Aorta (tissue), 5 donors: ENCODE results near the gene WNT7B. TPM values are rescaled to one million over a fixed set of nuclear protein-coding genes. Genes with fewer than 3 reads are reported as not detected.

Experiments
- ATAC-seq: fragments of 200-7000 bp; cut with Tn5 transposase; one replicate; pipeline ENCODE4 v1.9.1; 2022; ENCODE audit warnings: moderate library complexity; ENCODE audit not compliant: low FRiP score
- DNase-seq, 2 donors: peaks; one replicate each; pipeline ENCODE4 v3.0.0-alpha.2; 2020
- H3K27ac ChIP-seq, 2 donors: one replicate each; pipeline ENCODE4 v1.5.1; 2013; ENCODE audit warnings: low read length in 2 of 2, mild to moderate bottlenecking in 2 of 2, moderate library complexity in 2 of 2, control low read depth in 1 of 2, inconsistent platforms in 1 of 2, low read depth in 1 of 2
- H3K27me3 ChIP-seq, 2 donors: one replicate each; pipeline ENCODE4 v1.6.1; 2013; ENCODE audit warnings: control low read depth in 1 of 2, low read length in 1 of 2, mild to moderate bottlenecking in 1 of 2, moderate library complexity in 1 of 2; ENCODE audit not compliant: insufficient read depth in 2 of 2, control insufficient read depth in 1 of 2
- H3K36me3 ChIP-seq, 2 donors: one replicate each; pipeline ENCODE4 v1.6.1; 2013; ENCODE audit warnings: control low read depth in 1 of 2, low read length in 1 of 2, mild to moderate bottlenecking in 1 of 2; ENCODE audit not compliant: insufficient read depth in 2 of 2, control insufficient read depth in 1 of 2
- H3K4me1 ChIP-seq, 2 donors: one replicate each; pipeline ENCODE4 v1.6.1; 2013; ENCODE audit warnings: low read length in 2 of 2, control low read depth in 1 of 2, mild to moderate bottlenecking in 1 of 2, moderate library complexity in 1 of 2; ENCODE audit not compliant: insufficient read depth in 2 of 2, control insufficient read depth in 1 of 2
- H3K4me3 ChIP-seq, 2 donors: one replicate each; pipeline ENCODE4 v1.5.1; 2013; ENCODE audit warnings: low read length in 2 of 2, control low read depth in 1 of 2, mild to moderate bottlenecking in 1 of 2
- H3K9me3 ChIP-seq: one replicate; pipeline ENCODE4 v1.6.1; 2013; ENCODE audit warnings: mild to moderate bottlenecking, low read length; ENCODE audit not compliant: control insufficient read depth
- WGBS, 2 donors: extraction: QIAGEN DNeasy Blood & Tissue Kit; methylation state at CpG; one replicate each; pipeline ENCODE4 v1.1.7; 2013; 5-methylcytosine and 5-hydroxymethylcytosine counted together
- intact Hi-C, 2 donors: fragments of 100-400 bp; cut with DNase I; formaldehyde crosslinking; loops; one replicate each; pipeline versions ENCODE4 v1.14.2 to v1.15.0; 2022
- polyA plus RNA-seq, 2 donors: library from polyadenylated mRNA; stranded (reverse); fragments of 200-250 nt; gene quantifications; one replicate each; pipeline ENCODE4 v1.2.3, GENCODE V29; 2013
- total RNA-seq, 2 donors: library from RNA; stranded (reverse); fragmentation: NEBNext Ultra II Directional; extraction: Animal tissue kit (Norgen Biotek cat#: 25700); gene quantifications; one replicate each; pipeline ENCODE4 v1.2.1, GENCODE V29; 2021
- donor health status: healthy with polysubstance abuse.
- donor health status: Bipolar disorder and iron deficiency.
- donor health status: DM: no; HTN: no; CAD: no.
- donor health status: DM: no; HTN: no; CAD: no.
- donor health status: DM: yes; HTN: yes; CAD: no.

Gene WNT7B
- total and polyA plus RNA-seq, 4 donors = not detected

DNA sequence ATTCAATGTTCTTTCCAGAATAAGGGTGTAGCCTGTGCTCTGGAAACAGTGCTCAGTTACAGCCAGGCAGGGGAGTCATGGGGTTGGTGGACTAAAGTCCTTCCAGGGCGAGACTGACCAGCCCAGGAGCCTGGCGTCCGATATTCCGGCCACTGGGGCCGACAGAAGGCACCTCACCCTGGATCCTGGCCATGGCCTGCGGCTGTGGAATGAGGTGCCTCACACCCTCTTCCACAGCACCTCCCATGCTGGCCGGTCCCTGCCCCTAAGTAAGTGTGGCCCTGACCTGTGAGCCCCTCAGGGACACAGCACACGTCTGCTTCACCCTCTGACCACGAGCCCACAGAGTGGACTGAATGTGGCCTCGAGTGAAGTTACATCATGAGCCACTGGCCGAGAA lies 50.5 kb downstream of the WNT7B start:
- DNase-seq = no peak
- Histone ChIP-seq H3K4me3 (no peak overlapping the region), H3K9me3 (no peaks in the 10 kb centered on the region), H3K27ac (no peak overlapping the region), H3K27me3 (no peaks in the 10 kb centered on the region), H3K4me1 (no peaks in the 10 kb centered on the region), H3K36me3 (no peaks in the 10 kb centered on the region)
- intact Hi-C loops = no loop called here
- WGBS, 2 donors = 91 to 94% methylated on average over 11 of the region's 11 CpGs
- no peak for ATAC-seq

DNA sequence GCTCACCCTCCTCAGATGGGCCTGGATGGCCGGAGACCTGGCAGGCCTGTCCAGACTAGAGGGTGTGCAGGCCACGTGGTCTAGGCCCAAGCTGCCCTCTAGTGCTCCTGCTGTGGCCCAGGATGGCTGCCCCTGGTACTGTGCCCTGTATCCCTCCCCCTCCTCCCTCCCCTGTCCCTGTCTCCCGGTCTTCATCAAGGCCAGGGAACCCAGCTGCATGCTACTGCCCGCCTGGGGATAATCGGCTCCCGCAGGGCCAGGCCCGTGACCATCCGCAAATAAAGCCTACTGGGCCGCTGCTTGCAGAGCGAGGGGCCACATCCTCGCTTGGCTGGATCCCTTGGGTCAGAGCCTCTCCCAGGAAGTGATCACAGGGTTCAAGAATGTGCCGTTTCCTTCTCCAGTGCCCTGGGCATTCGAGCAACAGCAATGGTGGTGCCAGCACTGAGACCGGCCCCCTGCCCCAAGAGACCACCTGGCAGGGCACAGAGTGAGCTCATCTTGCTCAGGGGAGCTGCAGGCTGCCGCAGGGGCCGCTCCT lies 51.1 kb downstream of the WNT7B start:
- Histone ChIP-seq H3K27me3 (no peaks in the 10 kb centered on the region), H3K4me1 (no peaks in the 10 kb centered on the region), H3K27ac (no peak overlapping the region), H3K4me3 (no peak overlapping the region), H3K36me3 (no peaks in the 10 kb centered on the region), H3K9me3 (no peaks in the 10 kb centered on the region)
- intact Hi-C loops = no loop called here
- 54 to 66% methylated on average over 16 of the region's 16 CpGs for WGBS, 2 donors
- ATAC-seq (no peak), DNase-seq (no peak)

DNA sequence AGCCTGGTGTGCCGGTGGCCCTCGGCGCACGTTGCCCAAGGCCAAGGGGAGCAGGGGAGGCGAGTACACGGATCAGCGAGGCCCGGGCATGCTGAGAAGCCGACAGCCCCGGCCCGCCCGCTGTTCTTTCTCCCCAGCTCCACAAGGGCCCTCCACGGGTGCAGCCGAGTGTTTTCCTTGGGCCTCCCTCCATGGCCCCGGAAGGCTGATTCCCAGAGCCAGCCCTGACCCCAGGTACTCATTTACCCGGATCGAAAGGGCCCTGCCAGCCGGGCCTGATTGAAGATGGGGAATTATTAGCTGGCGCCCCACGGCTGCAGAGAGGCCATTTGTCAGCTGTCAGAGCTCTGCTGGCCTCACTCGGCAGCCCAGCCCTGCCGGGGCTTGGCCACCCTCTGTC lies 53.1 kb downstream of the WNT7B start:
- WGBS, 2 donors = 60 to 67% methylated on average over 17 to 22 of the region's 22 CpGs
- no peak overlapping the region for H3K4me3 ChIP-seq
- intact Hi-C loops = no loop called here
- no peaks in the 10 kb centered on the region for H3K36me3 ChIP-seq
- DNase-seq (no peak), ATAC-seq (no peak)
- no peak overlapping the region for H3K27ac ChIP-seq
- no peaks in the 10 kb centered on the region for H3K27me3 ChIP-seq
- no peaks in the 10 kb centered on the region for H3K9me3 ChIP-seq
- no peaks in the 10 kb centered on the region for H3K4me1 ChIP-seq

DNA sequence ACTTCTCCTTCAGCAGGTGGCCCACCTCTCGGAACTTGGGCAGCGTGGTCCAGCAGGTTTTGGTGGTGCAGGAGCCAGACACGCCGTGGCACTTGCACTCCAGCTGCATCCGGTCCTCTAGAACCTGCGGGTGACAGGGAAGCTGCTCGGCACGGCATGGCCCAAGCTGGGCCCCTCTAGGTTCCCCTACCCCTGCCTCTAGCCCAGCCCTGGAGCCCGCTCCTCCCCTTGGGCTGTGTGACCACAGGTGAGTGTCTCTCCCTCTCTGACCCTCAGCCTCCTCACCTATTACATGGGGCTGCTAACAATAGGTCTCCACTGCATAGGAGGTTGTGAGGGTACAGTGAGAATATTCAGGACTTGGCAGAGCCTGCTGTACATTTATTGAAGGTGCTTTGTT lies 53.8 kb downstream of the WNT7B start:
- H3K36me3 ChIP-seq = no peaks in the 10 kb centered on the region
- DNase-seq (no peak), ATAC-seq (no peak)
- 96 to 98% methylated on average over 6 to 9 of the region's 9 CpGs for WGBS, 2 donors
- intact Hi-C loops = no loop called here
- no peak overlapping the region for H3K4me3 ChIP-seq
- no peak overlapping the region for H3K27ac ChIP-seq
- H3K9me3 ChIP-seq = no peaks in the 10 kb centered on the region
- no peaks in the 10 kb centered on the region for H3K27me3 ChIP-seq
- H3K4me1 ChIP-seq = no peaks in the 10 kb centered on the region

DNA sequence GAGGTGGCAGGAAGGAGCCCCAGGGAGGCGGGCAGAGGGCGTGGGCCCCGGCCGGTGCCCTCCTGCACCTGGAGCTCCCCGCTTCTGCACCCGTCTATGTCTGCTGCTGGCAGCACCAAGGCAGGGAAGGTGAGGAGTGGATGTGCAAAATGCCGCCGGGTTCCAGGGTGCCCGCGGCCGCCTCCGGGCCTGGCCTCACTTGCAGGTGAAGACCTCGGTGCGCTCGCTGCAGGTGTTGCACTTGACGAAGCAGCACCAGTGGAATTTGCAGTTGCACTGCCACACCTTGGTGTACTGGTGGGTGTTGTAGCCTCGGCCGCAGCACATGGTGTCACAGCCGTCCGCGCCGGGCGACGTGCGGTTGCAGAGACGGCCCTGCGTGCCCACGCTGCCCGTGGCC lies 54.3 kb downstream of the WNT7B start:
- H3K4me1 ChIP-seq = no peaks in the 10 kb centered on the region
- no peak overlapping the region for H3K4me3 ChIP-seq
- DNase-seq = no peak
- H3K27me3 ChIP-seq = no peaks in the 10 kb centered on the region
- ATAC-seq = no peak
- WGBS, 2 donors = 94 to 96% methylated on average over 29 of the region's 29 CpGs
- no peaks in the 10 kb centered on the region for H3K9me3 ChIP-seq
- no peaks in the 10 kb centered on the region for H3K36me3 ChIP-seq
- intact Hi-C loops = no loop called here
- no peak overlapping the region for H3K27ac ChIP-seq

DNA sequence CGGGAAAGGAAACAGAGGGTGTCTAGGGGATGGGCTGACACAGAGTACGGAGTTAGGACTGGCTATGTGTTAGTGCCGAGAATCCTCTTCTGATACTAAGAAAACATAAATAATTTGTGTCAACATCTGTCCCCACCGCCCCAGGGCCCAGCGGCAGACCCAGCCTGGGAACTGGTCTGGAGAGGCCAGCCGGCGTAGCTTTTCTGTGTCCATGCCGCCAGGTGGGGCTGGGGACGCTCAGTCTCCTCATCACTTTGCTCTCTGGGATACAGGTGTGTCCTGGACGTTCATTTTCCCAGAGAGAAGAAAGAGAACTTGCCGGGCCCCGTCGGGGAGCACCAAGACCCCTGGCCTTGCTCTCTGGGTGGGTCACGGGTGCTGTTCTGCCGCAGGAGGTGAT lies 54.7 kb downstream of the WNT7B start:
- Histone ChIP-seq H3K27ac (no peak overlapping the region), H3K27me3 (no peaks in the 10 kb centered on the region), H3K4me3 (no peak overlapping the region), H3K4me1 (no peaks in the 10 kb centered on the region), H3K36me3 (no peaks in the 10 kb centered on the region), H3K9me3 (no peaks in the 10 kb centered on the region)
- intact Hi-C loops = no loop called here
- DNase-seq (no peak), ATAC-seq (no peak)
- WGBS, 2 donors = 91 to 95% methylated on average over 14 to 15 of the region's 15 CpGs

DNA sequence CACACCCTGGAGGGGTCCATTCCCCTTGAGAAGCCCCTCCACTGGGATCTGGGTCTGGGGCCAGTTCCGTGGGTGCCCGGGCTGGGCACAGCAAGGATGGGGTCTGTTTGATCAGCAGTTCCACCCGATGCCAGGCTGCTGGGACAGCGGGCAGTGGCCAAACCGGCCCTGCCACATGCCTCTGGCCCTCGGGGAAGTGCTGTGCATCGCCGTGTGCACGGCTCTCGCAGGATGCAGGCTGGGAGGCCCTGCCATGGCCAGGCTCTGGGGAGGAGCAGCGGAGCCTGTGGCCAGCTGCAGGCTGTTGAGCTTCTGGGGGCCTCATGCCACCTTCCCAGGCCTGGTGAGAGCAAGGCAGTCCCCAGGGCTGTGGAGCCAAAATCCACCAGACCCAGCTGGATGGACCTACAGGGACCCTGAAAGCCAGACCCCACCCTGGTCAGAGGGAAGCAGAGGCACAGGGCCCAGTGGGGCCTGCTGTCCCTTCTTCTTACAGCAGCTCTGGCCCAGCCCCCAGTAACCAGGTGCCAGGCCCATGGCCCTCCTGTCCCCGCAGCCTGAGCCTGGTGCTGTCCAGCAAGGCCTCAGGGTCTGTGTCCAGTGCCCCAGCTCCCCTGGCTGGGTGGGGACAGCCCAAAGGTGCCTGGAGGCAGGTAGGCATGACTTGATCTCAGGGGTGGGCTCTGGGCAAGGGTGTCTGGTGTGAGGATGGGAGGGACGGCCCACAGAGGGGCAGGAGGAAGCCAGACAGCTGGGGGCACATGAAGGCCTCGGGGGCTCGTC lies 57.3 kb downstream of the WNT7B start:
- H3K36me3 ChIP-seq = no peaks in the 10 kb centered on the region
- no peak for ATAC-seq
- DNase-seq = no peak

DNA sequence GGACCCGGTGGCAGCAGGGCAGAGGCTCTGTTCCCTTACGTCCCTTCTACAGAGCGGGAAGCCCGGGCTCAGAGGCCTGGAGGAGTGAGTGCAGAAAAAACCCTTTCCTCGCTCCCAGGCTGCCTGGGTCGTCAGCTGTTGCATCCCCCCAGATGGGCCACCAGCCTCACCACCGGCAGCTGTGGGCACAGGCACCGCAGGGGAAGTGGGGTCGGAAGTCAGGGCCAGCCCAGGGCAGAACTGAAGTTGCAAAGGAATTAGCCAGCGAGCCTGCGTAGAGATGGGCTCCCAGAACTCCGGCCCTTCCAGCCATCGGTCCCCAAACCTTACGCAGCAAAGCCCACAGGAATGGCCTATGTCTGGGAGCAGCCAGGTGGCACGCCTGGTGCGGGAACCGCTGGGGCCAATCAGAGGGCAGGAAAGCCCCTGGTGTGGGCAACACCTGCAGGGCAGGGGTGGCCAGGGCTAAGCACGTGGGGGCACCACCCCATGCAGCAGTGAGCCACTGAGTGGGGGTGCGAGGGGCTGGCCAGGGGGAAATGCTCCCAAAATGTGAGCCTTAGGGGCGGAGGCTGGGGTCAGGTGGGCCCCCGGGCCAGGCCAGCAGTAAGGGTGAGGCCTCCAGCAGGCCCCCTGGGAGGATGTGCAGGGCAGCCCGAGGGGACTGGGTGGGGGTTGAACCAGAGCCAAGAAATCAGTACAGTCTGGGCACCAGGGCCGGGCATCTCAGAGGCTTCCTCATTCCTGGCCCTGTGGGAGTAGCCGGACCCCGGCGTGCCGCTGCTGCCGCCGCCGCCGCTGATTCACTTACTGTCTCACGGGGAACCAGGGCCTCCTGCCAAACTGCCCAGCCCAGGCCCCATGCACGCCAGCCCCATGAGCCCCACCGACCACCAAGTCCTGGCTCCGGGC lies 58.2 kb downstream of the WNT7B start:
- ATAC-seq (no peak), DNase-seq (no peak)
- no peak overlapping the region for H3K27ac ChIP-seq
- WGBS, 2 donors = 86 to 87% methylated on average over 35 of the region's 35 CpGs
- no peaks in the 10 kb centered on the region for H3K36me3 ChIP-seq
- H3K4me1 ChIP-seq = no peaks in the 10 kb centered on the region
- H3K4me3 ChIP-seq = no peak overlapping the region
- no peaks in the 10 kb centered on the region for H3K9me3 ChIP-seq
- H3K27me3 ChIP-seq = no peaks in the 10 kb centered on the region
- intact Hi-C loops = no loop called here

More for the DNA sequence above, 57.3 kb downstream of the WNT7B start:
- Histone ChIP-seq H3K9me3 (no peaks in the 10 kb centered on the region), H3K4me1 (no peaks in the 10 kb centered on the region), H3K27ac (no peak overlapping the region), H3K27me3 (no peaks in the 10 kb centered on the region), H3K4me3 (no peak overlapping the region)
- WGBS, 2 donors = 93 to 94% methylated on average over 14 to 15 of the region's 15 CpGs
- intact Hi-C loops = no loop called here
